T47D (cell line): ENCODE measurements around the gene NUP188.
A peak's percentile ranks its signal among the peaks of the same experiment; 100 is the strongest.

Source experiments
- DNase-seq, 2 experiments: peaks; one replicate each; pipeline versions ENCODE4 v3.0.0 to v3.0.0-alpha.2; 2011 to 2012; ENCODE audit warnings: low read depth in 1 of 2, low spot score in 1 of 2
- JUND ChIP-seq: IDR thresholded peaks from 2 replicates; pipeline ENCODE4 v1.6.1; 2012; ENCODE audit warnings: low read depth
- in situ Hi-C: cut with HindIII; loops from 2 replicates; pipeline ENCODE4 v1.10.0; 2016; ENCODE audit warnings: low sequenced_read_pairs, low pct_unique_long_range_greater_than_20kb

Gene NUP188

DNA sequence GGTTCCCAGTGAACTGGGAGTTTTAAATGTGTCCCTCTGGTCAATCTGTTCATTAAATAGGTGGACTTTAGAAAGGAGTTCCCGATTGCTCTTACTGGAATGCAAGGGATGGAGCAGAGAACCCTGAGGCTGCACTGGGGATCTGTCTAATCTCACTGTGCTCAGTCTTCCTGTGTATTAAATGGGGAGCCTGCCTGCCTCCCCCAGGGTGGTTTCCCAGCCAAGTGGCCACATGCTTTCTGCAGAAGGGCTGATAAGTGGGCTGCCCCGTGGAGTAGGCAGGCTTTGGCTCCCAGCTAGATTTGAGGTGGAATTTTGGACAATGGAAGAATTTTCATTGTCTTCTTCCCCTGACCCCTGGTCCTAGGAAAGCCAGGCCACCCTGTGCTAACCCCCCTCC lies 40.8 kb upstream of the NUP188 start:
- no peak for TF ChIP-seq JUND
- in situ Hi-C loops: no loop called here

DNA sequence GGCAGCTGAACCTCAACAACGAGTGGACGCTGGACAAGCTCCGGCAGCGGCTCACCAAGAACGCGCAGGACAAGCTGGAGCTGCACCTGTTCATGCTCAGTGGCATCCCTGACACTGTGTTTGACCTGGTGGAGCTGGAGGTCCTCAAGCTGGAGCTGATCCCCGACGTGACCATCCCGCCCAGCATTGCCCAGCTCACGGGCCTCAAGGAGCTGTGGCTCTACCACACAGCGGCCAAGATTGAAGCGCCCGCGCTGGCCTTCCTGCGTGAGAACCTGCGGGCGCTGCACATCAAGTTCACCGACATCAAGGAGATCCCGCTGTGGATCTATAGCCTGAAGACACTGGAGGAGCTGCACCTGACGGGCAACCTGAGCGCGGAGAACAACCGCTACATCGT lies 39.1 kb upstream of the NUP188 start:
- in situ Hi-C loops: no loop called here
- TF ChIP-seq JUND: no peak
- DNase-seq: no peak

More for the DNA sequence above, 40.8 kb upstream of the NUP188 start:
- DNase-seq: no peak

DNA sequence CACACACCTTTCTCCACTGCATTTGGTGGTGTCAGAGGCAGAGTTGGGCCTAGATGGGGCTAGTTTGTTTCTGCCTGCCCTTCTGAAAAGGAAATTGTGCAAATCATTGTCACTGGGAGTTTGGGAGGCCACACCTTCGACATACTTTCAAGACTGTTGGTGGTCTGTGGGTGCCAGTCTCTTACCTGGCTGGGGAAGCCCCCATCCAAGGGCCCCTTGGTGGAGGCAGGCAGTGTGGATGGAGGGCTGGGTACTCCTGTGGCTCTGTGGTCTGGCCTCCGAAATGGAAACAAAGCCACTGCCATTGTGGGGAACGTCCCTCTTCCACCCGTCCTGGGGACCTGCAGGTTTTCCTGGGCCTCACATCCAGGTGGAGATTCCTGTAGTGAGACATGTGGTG lies 37.6 kb upstream of the NUP188 start:
- no peak for TF ChIP-seq JUND
- in situ Hi-C loops: no loop called here
- DNase-seq: no peak

DNA sequence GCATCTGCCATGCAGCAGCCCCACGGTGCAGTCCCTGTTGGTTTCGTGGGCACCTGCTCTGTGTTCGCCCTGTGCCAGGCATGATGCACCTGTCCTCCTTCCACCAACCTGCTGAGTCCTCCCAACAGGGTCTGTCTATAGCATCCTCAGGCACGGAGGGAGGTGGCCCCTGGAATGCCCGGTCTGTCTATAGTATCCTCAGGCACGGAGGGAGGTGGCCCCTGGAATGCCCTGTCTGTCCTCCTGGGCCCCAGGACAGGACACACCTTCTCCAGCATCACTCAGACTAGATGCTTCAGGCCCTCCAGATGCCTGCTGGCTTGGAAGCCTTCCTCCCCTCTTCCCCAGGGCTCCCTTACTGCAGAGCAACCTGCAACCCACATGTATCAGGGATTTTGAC lies 36.6 kb upstream of the NUP188 start:
- no peak for DNase-seq
- in situ Hi-C loops: no loop called here
- no peak for TF ChIP-seq JUND

DNA sequence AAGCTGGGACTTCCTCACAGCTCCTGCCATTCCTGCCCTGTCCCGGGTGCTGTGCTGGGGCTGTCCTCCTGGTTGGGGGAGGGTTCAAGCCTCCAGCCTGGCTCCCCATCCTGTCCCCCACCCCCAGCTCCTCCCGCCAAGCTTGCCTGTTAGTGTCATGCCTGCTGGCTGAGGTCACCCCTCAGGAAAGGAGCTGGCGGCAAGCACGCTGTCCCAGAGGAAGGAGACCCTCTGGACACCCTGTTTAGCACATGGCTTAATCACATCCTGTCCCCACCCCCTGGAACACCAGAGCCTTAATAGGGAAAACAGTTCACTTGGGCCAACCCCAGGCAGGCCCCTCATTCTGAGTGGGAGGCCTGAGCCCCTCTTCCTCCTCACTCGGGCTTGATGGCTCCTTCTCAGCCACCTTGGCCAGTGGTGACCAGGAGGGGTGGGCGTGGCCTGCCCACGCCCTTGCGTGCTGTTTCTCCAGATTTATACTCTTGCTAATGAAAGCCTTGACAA lies 35.9 kb upstream of the NUP188 start:
- no peak for TF ChIP-seq JUND
- in situ Hi-C loops: no loop called here
- no peak for DNase-seq

DNA sequence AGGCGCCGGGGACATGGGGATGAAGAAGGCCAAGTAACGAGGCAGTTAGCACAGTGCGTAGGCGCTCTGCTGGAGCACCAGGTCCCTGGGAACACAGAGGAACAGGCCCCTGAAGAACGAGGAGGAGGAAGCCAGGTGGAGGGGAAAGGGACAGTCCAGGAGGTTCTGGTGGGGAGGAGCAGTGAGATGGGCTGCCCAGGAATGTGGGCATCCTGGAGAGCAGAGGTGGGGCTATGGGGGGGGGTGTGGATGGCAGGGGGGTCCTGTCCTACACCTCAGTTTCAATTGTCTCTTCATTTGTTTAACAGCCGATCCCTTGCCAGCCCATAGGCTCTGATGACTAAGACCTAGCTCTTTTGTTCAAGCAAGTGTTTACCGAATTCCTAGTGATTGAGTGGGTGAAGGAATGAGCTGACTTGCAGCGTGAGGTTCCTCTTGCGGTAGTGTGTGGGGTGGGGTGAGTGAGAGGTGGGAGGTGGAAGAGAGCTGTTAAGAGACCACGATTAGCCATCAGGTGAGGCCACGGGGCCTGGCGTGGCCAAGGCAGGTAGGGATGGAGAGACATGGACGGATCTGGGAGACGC lies 35.1 kb upstream of the NUP188 start:
- in situ Hi-C loops: no loop called here
- DNase-seq: peak in 1 of 2 experiments; percentile 24

DNA sequence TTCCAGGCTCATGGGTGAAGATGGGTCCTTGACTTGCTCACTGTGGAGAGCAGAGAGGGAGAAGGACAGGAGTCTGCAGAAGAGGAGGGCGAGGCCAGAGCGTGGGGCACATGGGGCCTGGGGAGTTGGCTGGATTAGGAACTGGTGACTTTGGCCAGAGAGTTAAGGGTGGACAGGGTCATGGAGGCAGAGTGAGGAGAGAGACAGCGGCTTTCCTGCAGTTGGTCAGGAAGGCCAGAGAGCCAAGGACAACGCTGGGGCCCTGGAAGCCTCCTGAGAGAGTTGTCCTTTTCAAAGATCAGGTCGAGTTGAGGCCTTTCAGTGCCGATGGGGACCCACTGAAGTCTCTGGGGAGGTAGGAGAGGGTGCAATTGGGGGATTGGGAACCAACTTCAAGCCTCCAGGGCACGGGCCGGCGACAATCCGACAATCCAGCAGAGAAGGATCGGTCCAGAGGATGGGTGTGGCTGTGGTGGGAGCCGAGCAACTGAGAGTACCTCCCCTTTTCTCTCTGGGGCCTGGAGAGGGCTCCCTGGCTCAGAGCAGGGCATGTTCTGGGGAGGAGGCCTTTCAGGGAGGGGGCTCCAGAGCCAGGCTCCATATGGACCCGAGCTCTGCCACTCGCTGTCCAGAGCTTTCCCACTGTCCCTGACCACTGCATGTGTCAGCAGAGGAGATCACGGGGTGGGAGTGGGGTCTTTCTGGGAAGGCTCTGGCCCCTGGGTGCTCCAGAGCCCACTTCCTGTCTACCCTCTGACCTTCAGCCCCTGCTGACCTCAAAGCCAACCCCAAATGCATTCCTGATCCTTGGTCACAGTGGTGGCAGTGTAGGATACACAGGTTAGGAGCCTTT lies 34.2 kb upstream of the NUP188 start:
- in situ Hi-C loops: no loop called here
- TF ChIP-seq JUND: no peak
- DNase-seq: no peak

More for the DNA sequence above, 35.1 kb upstream of the NUP188 start:
- TF ChIP-seq JUND: no peak

DNA sequence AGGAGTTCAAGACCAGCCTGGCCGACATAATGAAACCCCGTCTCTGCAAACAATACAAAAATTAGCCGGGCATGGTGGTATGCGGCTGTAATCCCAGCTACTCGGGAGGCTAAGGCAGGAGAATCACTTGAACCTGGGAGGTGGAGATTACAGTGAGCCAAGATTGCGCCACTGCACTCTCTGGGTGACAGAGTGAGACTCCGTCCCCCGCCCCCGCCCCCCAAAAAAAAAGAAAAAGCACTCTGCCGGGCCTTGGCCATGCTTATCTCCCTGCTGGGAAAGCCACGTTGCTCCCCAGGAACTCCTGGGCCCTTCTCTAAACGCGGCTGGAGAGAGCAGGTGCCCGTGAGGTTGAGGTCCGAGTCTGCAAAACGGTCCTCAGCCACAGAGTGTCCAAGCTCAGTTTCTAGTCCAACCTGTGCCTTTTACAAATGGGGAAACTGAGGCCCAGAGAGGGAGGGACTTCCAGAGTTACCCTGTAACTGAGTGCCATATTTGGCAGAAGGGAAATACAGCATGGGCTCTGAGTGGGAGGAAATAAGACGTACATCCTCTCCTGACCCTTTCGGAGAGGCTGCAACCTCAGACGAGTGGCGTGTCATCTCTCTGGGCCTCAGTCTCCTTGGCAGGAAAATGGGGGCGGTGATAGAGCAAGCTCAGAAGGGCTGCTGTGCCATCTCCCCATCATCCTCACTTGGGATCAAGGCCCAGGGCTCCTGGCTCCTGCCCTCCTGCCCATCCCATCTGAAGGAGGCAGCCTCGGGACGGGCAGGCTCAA lies 33.3 kb upstream of the NUP188 start:
- TF ChIP-seq JUND: no peak
- no peak for DNase-seq
- in situ Hi-C loops: no loop called here

DNA sequence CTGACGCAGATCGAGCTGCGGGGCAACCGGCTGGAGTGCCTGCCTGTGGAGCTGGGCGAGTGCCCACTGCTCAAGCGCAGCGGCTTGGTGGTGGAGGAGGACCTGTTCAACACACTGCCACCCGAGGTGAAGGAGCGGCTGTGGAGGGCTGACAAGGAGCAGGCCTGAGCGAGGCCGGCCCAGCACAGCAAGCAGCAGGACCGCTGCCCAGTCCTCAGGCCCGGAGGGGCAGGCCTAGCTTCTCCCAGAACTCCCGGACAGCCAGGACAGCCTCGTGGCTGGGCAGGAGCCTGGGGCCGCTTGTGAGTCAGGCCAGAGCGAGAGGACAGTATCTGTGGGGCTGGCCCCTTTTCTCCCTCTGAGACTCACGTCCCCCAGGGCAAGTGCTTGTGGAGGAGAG lies 31.3 kb upstream of the NUP188 start:
- no peak for DNase-seq
- TF ChIP-seq JUND: no peak
- in situ Hi-C loops: no loop called here

DNA sequence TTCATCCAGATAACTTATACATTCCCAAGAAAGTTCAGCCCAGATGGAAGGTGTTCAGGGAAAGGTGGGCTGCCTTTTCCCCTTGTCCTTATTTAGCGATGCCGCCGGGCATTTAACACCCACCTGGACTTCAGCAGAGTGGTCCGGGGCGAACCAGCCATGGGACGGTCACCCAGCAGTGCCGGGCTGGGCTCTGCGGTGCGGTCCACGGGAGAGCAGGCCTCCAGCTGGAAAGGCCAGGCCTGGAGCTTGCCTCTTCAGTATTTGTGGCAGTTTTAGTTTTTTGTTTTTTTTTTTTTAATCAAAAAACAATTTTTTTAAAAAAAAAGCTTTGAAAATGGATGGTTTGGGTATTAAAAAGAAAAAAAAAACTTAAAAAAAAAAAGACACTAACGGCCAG lies 30.8 kb upstream of the NUP188 start:
- no peak for TF ChIP-seq JUND
- in situ Hi-C loops: no loop called here

DNA sequence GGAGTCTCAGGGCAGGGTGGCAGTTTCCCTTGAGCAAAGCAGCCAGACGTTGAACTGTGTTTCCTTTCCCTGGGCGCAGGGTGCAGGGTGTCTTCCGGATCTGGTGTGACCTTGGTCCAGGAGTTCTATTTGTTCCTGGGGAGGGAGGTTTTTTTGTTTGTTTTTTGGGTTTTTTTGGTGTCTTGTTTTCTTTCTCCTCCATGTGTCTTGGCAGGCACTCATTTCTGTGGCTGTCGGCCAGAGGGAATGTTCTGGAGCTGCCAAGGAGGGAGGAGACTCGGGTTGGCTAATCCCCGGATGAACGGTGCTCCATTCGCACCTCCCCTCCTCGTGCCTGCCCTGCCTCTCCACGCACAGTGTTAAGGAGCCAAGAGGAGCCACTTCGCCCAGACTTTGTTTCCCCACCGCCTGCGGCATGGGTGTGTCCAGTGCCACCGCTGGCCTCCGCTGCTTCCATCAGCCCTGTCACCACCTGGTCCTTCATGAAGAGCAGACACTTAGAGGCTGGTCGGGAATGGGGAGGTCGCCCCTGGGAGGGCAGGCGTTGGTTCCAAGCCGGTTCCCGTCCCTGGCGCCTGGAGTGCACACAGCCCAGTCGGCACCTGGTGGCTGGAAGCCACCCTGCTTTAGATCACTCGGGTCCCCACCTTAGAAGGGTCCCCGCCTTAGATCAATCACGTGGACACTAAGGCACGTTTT lies 30.2 kb upstream of the NUP188 start:
- peak; percentile 78 to 95 for DNase-seq
- no peak for TF ChIP-seq JUND
- in situ Hi-C loops: no loop called here

More for the DNA sequence above, 30.8 kb upstream of the NUP188 start:
- DNase-seq: no peak

DNA sequence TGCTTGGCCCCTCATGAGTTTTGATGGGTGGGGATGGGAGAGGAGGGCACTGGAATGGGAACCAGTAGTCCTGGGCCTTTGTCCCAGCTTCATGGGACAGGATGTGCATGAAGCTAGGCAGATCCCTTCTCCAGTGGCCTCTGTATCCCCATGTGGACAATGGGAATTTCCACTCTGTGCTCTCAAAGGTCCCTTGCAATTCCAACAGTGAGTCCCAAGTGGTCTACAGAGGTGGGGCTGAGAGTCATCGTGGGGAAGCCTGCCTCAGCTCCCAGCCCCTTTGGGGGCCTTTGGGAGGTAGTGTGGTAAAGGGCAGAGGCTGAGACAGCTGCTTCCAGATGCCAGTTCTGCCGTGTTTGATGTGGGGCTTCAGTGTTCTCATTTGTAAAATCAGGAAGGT lies 28.6 kb upstream of the NUP188 start:
- in situ Hi-C loops: no loop called here
- TF ChIP-seq JUND: no peak
- no peak for DNase-seq
